HepG2 (cell line): ENCODE measurements around the gene RAB40C. TPM values are rescaled to one million over a fixed set of nuclear protein-coding genes. Genes with fewer than 3 reads are reported as not detected.

Experiments
- BHLHE40 ChIP-seq: IDR thresholded peaks from 2 replicates; pipeline ENCODE4 v1.6.1; 2011; ENCODE audit warnings: low read length, improper control_type of control experiment
- FOXM1 ChIP-seq: sonication (generic); formaldehyde crosslinking; IDR thresholded peaks from 2 replicates; pipeline ENCODE4 v1.5.0; 2020; ENCODE audit warnings: missing genetic modification reagents
- GATAD1 ChIP-seq: IDR thresholded peaks from 2 replicates; pipeline ENCODE4 v1.6.1; 2016; ENCODE audit warnings: missing genetic modification reagents, missing compliant biosample characterization
- GFI1 ChIP-seq: sonication (generic); formaldehyde crosslinking; IDR thresholded peaks from 2 replicates; pipeline ENCODE4 v1.5.0; 2020; ENCODE audit warnings: missing genetic modification reagents, mild to moderate bottlenecking, borderline replicate concordance
- NFKB2 ChIP-seq: sonication (generic); formaldehyde crosslinking; IDR thresholded peaks from 2 replicates; pipeline ENCODE4 v1.4.0; 2020; ENCODE audit warnings: missing genetic modification reagents, borderline replicate concordance
- NPAS2 ChIP-seq: sonication (generic); formaldehyde crosslinking; IDR thresholded peaks from 2 replicates; pipeline ENCODE4 v1.8.0; 2022; ENCODE audit warnings: mild to moderate bottlenecking, missing genetic modification reagents, borderline replicate concordance
- NR2F1 ChIP-seq, 2 experiments: fragments of 450-650 bp in 1 of 2; formaldehyde crosslinking in 1 of 2; IDR thresholded peaks; 2 replicates each; pipeline versions ENCODE4 v1.5.0 to v1.6.1; 2016 to 2020; ENCODE audit warnings: mild to moderate bottlenecking in 1 of 2, missing compliant biosample characterization in 1 of 2, missing genetic modification reagents in 1 of 2, moderate library complexity in 1 of 2
- PAF1 ChIP-seq: IDR thresholded peaks from 2 replicates; pipeline ENCODE4 v1.6.1; 2016; ENCODE audit warnings: missing genetic modification reagents, missing compliant biosample characterization
- POLR2AphosphoS2 ChIP-seq: IDR thresholded peaks from 2 replicates; pipeline ENCODE4 v1.6.1; 2011; ENCODE audit warnings: low read depth, low read length, improper control_type of control experiment
- SP1 ChIP-seq, 2 experiments: fragments of 450-650 bp in 1 of 2; sonication (generic) in 1 of 2; formaldehyde crosslinking in 1 of 2; IDR thresholded peaks; 2 replicates each; pipeline versions ENCODE4 v1.4.0 to v1.6.1; 2016 to 2020; ENCODE audit warnings: missing genetic modification reagents in 1 of 2
- SP140L ChIP-seq: sonication (generic); formaldehyde crosslinking; IDR thresholded peaks from 2 replicates; pipeline ENCODE4 v1.4.0; 2020; ENCODE audit warnings: missing genetic modification reagents, borderline replicate concordance
- ZNF124 ChIP-seq: sonication (generic); formaldehyde crosslinking; IDR thresholded peaks from 2 replicates; pipeline ENCODE4 v1.4.0; 2020; ENCODE audit warnings: missing genetic modification reagents
- ZNF30 ChIP-seq: sonication (generic); formaldehyde crosslinking; IDR thresholded peaks from 2 replicates; pipeline ENCODE4 v1.5.0; 2020; ENCODE audit warnings: mild to moderate bottlenecking, missing genetic modification reagents
- ZNF530 ChIP-seq: sonication (generic); formaldehyde crosslinking; IDR thresholded peaks from 2 replicates; pipeline ENCODE4 v1.5.0; 2020; ENCODE audit warnings: low read depth, mild to moderate bottlenecking, missing genetic modification reagents
- ZNF563 ChIP-seq: sonication (generic); formaldehyde crosslinking; IDR thresholded peaks from 2 replicates; pipeline ENCODE4 v1.8.0; 2022; ENCODE audit warnings: mild to moderate bottlenecking, moderate library complexity, missing genetic modification reagents
- ZNF564 ChIP-seq: sonication (generic); formaldehyde crosslinking; IDR thresholded peaks from 2 replicates; pipeline ENCODE4 v1.8.1; 2023; ENCODE audit warnings: mild to moderate bottlenecking, missing genetic modification reagents
- polyA plus RNA-seq, 8 experiments: library from polyadenylated mRNA; depleted of rRNA in 3 of 8; stranded (reverse) in 7 of 8; unstranded in 1 of 8; fragments of >200 nt; fragmentation: Illumina TruSeq in 4 of 8; extraction: Trizol in 4 of 8; gene quantifications; 2 replicates each; pipeline versions ENCODE4 v1.2.1 to v1.2.3, GENCODE V29; 2011 to 2016; ENCODE audit warnings: low read depth in 4 of 8, missing spikeins in 1 of 8, mixed read lengths in 1 of 8; ENCODE audit not compliant: insufficient read depth in 1 of 8
- total RNA-seq, 5 experiments: library from RNA; depleted of rRNA; stranded (reverse); fragments of >200 nt; fragmentation: Illumina TruSeq; extraction: Trizol; gene quantifications; 2 replicates each; pipeline ENCODE4 v1.2.3, GENCODE V29; 2016; ENCODE audit warnings: low read depth in 1 of 5
- TF ChIP-seq, protein P1 (sequence below): sonication (generic); formaldehyde crosslinking; conservative IDR thresholded peaks from 2 replicates; pipeline ENCODE4 v1.5.0; 2020; ENCODE audit warnings: missing genetic modification reagents
- TF ChIP-seq, protein P2 (sequence below), 2 experiments: IDR thresholded peaks; 2 replicates each; pipeline ENCODE4 v1.6.1; 2011 to 2012; ENCODE audit warnings: low read length in 2 of 2, borderline replicate concordance in 1 of 2, low read depth in 1 of 2, mild to moderate bottlenecking in 1 of 2, moderate library complexity in 1 of 2
- TF ChIP-seq, protein P3 (sequence below): sonication (generic); formaldehyde crosslinking; IDR thresholded peaks from 2 replicates; pipeline ENCODE4 v1.9.0; 2021; ENCODE audit warnings: missing genetic modification reagents, borderline replicate concordance
- TF ChIP-seq, protein P4 (sequence below): sonication (generic); formaldehyde crosslinking; IDR thresholded peaks from 2 replicates; pipeline ENCODE4 v1.8.0; 2022; ENCODE audit warnings: mild to moderate bottlenecking, missing genetic modification reagents

Gene RAB40C
- total and polyA plus RNA-seq, 2 of the 13 experiments (the other 11 are each of a cell fraction or from before 2014, with no cell fraction given) = 7.7 to 11.5 TPM

DNA sequence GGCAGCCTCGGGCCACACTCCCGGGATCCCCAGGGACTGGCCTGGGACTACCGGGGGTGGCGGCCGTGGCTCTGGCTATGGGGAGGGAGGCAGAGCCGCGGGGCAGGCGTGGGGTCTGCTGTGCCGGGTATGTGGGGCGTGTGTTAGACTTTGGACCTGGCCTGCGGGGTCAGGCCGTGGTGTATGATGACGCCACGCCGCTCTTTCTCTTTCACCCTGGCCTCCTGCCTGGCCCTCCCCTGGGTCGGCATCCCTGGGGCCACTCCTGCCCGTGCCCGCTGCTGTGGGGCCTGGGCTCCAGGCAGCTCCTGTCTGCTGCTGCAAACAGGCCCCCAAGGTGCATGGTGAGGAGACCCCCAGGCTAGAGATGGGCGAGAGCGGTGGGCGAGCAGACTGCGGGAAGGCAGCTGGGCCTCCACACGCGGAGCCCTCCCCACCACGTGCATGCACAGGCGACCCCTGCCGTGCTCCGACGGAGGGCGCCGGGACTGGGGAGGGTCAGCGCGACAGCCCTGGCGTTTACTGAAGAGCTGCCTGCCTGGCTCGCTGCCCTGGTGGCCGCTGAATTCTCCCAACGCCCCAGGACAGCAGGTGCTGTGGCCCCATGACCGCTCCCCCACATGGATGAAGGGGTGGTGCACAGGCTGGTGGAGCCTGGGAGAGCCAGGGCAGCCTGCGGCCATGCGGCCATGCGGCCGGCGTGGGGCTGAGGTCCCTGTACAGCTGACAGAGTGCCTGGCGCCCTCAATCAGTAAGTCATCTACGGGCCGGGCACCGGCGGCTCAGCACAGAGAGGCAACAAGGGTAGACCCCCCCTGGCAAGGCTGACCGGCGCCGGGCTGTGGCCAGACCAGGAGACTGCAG is 46.3 kb upstream of the RAB40C start (continued):
- no peak for TF ChIP-seq POLR2AphosphoS2
- no peak for TF ChIP-seq ZNF30 (CRISPR knock-in tag)
- TF ChIP-seq, protein P1, sequence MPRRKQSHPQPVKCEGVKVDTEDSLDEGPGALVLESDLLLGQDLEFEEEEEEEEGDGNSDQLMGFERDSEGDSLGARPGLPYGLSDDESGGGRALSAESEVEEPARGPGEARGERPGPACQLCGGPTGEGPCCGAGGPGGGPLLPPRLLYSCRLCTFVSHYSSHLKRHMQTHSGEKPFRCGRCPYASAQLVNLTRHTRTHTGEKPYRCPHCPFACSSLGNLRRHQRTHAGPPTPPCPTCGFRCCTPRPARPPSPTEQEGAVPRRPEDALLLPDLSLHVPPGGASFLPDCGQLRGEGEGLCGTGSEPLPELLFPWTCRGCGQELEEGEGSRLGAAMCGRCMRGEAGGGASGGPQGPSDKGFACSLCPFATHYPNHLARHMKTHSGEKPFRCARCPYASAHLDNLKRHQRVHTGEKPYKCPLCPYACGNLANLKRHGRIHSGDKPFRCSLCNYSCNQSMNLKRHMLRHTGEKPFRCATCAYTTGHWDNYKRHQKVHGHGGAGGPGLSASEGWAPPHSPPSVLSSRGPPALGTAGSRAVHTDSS (CRISPR knock-in tag) = no peak
- no peak for TF ChIP-seq FOXM1
- TF ChIP-seq, protein P2, sequence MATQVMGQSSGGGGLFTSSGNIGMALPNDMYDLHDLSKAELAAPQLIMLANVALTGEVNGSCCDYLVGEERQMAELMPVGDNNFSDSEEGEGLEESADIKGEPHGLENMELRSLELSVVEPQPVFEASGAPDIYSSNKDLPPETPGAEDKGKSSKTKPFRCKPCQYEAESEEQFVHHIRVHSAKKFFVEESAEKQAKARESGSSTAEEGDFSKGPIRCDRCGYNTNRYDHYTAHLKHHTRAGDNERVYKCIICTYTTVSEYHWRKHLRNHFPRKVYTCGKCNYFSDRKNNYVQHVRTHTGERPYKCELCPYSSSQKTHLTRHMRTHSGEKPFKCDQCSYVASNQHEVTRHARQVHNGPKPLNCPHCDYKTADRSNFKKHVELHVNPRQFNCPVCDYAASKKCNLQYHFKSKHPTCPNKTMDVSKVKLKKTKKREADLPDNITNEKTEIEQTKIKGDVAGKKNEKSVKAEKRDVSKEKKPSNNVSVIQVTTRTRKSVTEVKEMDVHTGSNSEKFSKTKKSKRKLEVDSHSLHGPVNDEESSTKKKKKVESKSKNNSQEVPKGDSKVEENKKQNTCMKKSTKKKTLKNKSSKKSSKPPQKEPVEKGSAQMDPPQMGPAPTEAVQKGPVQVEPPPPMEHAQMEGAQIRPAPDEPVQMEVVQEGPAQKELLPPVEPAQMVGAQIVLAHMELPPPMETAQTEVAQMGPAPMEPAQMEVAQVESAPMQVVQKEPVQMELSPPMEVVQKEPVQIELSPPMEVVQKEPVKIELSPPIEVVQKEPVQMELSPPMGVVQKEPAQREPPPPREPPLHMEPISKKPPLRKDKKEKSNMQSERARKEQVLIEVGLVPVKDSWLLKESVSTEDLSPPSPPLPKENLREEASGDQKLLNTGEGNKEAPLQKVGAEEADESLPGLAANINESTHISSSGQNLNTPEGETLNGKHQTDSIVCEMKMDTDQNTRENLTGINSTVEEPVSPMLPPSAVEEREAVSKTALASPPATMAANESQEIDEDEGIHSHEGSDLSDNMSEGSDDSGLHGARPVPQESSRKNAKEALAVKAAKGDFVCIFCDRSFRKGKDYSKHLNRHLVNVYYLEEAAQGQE (IDR thresholded peaks at IDR 0.05; ENCODE audit: borderline replicate concordance in 1 of 2, low read depth in 1 of 2, low read length in 2 of 2) = no peak
- TF ChIP-seq SP140L = no peak
- no peak for TF ChIP-seq GATAD1 (CRISPR knock-in tag)
- peak; percentile 46 to 49; a peak in 2 of 4 replicates for TF ChIP-seq NR2F1 (CRISPR knock-in tag; IDR thresholded peaks at IDR 0.05)
- TF ChIP-seq NPAS2 (CRISPR knock-in tag) = no peak
- no peak for TF ChIP-seq ZNF564 (CRISPR knock-in tag)
- TF ChIP-seq PAF1 (CRISPR knock-in tag) = no peak
- TF ChIP-seq, protein P3, sequence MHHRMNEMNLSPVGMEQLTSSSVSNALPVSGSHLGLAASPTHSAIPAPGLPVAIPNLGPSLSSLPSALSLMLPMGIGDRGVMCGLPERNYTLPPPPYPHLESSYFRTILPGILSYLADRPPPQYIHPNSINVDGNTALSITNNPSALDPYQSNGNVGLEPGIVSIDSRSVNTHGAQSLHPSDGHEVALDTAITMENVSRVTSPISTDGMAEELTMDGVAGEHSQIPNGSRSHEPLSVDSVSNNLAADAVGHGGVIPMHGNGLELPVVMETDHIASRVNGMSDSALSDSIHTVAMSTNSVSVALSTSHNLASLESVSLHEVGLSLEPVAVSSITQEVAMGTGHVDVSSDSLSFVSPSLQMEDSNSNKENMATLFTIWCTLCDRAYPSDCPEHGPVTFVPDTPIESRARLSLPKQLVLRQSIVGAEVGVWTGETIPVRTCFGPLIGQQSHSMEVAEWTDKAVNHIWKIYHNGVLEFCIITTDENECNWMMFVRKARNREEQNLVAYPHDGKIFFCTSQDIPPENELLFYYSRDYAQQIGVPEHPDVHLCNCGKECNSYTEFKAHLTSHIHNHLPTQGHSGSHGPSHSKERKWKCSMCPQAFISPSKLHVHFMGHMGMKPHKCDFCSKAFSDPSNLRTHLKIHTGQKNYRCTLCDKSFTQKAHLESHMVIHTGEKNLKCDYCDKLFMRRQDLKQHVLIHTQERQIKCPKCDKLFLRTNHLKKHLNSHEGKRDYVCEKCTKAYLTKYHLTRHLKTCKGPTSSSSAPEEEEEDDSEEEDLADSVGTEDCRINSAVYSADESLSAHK (CRISPR knock-in tag) = no peak
- TF ChIP-seq ZNF124 = no peak; the same call in 1 of the 2 replicates
- TF ChIP-seq GFI1 = no peak; the same call in 1 of the 2 replicates
- TF ChIP-seq BHLHE40 = no peak
- TF ChIP-seq ZNF563 (CRISPR knock-in tag) = no peak
- no peak for TF ChIP-seq ZNF530 (CRISPR knock-in tag)
- TF ChIP-seq SP1 (IDR thresholded peaks at IDR 0.05) = no peak
- no peak; the same call in 1 of the 2 replicates for TF ChIP-seq SP1 (CRISPR knock-in tag; IDR thresholded peaks at IDR 0.05)
- TF ChIP-seq, protein P4, sequence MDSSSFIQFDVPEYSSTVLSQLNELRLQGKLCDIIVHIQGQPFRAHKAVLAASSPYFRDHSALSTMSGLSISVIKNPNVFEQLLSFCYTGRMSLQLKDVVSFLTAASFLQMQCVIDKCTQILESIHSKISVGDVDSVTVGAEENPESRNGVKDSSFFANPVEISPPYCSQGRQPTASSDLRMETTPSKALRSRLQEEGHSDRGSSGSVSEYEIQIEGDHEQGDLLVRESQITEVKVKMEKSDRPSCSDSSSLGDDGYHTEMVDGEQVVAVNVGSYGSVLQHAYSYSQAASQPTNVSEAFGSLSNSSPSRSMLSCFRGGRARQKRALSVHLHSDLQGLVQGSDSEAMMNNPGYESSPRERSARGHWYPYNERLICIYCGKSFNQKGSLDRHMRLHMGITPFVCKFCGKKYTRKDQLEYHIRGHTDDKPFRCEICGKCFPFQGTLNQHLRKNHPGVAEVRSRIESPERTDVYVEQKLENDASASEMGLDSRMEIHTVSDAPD (CRISPR knock-in tag) = no peak
- no peak for TF ChIP-seq NFKB2
